SK-N-DZ (cell line): Measurements from ENCODE around the gene ZNF618.
A peak's percentile ranks its signal among the peaks of the same experiment; 100 is the strongest.

Experiments used
- DNase-seq: peaks from one replicate; pipeline ENCODE4 v3.0.0-alpha.2; 2015; ENCODE audit warnings: low spot score

Gene ZNF618

GRCh38 chr9:114021578-114021977 lies 145.5 kb downstream of the ZNF618 start:
- DNase-seq = no peak

- no peak for DNase-seq
Observed at GRCh38 chr9:114023961-114024360, 147.9 kb downstream of the ZNF618 start.

- no peak for DNase-seq
Observed at GRCh38 chr9:114025196-114025753, 149.2 kb downstream of the ZNF618 start.

GRCh38 chr9:114025760-114026159 lies 149.7 kb downstream of the ZNF618 start:
- no peak for DNase-seq

GRCh38 chr9:114026335-114026734 lies 150.2 kb downstream of the ZNF618 start:
- no peak for DNase-seq

GRCh38 chr9:114027159-114027862 lies 151.2 kb downstream of the ZNF618 start:
- no peak for DNase-seq

- no peak for DNase-seq
Observed at GRCh38 chr9:114027863-114028465, 151.9 kb downstream of the ZNF618 start.

GRCh38 chr9:114028646-114029045 lies 152.5 kb downstream of the ZNF618 start:
- no peak for DNase-seq

GRCh38 chr9:114029311-114030170 lies 153.4 kb downstream of the ZNF618 start:
- no peak for DNase-seq

GRCh38 chr9:114030364-114030763 lies 154.3 kb downstream of the ZNF618 start:
- no peak for DNase-seq

- no peak for DNase-seq
Observed at GRCh38 chr9:114031037-114031630, 155.0 kb downstream of the ZNF618 start.

GRCh38 chr9:114031948-114032840 lies 156.1 kb downstream of the ZNF618 start:
- no peak for DNase-seq

- DNase-seq = peak; percentile 22
Observed at GRCh38 chr9:114033397-114034103, 157.4 kb downstream of the ZNF618 start.

- DNase-seq = no peak
Observed at GRCh38 chr9:114034196-114034595, 158.1 kb downstream of the ZNF618 start.

- DNase-seq = no peak
Observed at GRCh38 chr9:114034661-114035062, 158.6 kb downstream of the ZNF618 start.

- no peak for DNase-seq
Observed at GRCh38 chr9:114035221-114035844, 159.2 kb downstream of the ZNF618 start.

GRCh38 chr9:114035845-114036801 lies 160.0 kb downstream of the ZNF618 start:
- no peak for DNase-seq

- no peak for DNase-seq
Observed at GRCh38 chr9:114037249-114037648, 161.1 kb downstream of the ZNF618 start.
